ENCODE measurements around the gene IGFBPL1.
A peak's percentile ranks its signal among the peaks of the same experiment; 100 is the strongest.

The IGFBPL1 gene

GRCh38 chr9:38394416-38394815 lies 29.8 kb downstream of the IGFBPL1 start:
- H3K79me1 ChIP-seq (ENCODE audit: low read depth, low read length), result peaks cover 5% of the 10 kb centered on the region
- peaks cover 0 to 3% (median 0%) of the 10 kb centered on the region in 3 experiments for H3K27me3 ChIP-seq (ENCODE audit: control insufficient read depth in 3 of 3, insufficient read depth in 3 of 3, low read depth in 1 of 3, low read length in 3 of 3)
- H3K4ac ChIP-seq (ENCODE audit: low read length), result no peak overlapping the region
- DNase-seq (ENCODE audit: low spot score), result no peak
- no peaks in the 10 kb centered on the region for H3K9me3 ChIP-seq (replicated peaks in 1 of 2; ENCODE audit: control insufficient read depth in 2 of 2, insufficient read depth in 1 of 2, low read depth in 1 of 2, low read length in 2 of 2)
- no peak overlapping the region for H3K27ac ChIP-seq (replicated peaks; ENCODE audit: low read length)
- H4K91ac ChIP-seq (ENCODE audit: low read depth, low read length, poor library complexity), result no peak overlapping the region
- no peak overlapping the region for H2AK5ac ChIP-seq (ENCODE audit: low read depth, low read length)
- H3K36me3 ChIP-seq (replicated peaks in 1 of 2; ENCODE audit: control insufficient read depth in 2 of 2, insufficient read depth in 2 of 2, low read length in 2 of 2), result peaks cover 29 to 47% of the 10 kb centered on the region in 2 donors
- H3K4me1 ChIP-seq (ENCODE audit: control insufficient read depth in 2 of 2, insufficient read depth in 1 of 2, low read depth in 1 of 2, low read length in 2 of 2), result peaks cover 5 to 8% of the 10 kb centered on the region in 2 donors
- no peak overlapping the region for H3K4me3 ChIP-seq (ENCODE audit: low read length in 2 of 2)
- no peak overlapping the region for H3K23ac ChIP-seq (ENCODE audit: low read depth, low read length, poor library complexity)
- no peak overlapping the region for H3K14ac ChIP-seq (ENCODE audit: low read length)
- H2BK120ac ChIP-seq (ENCODE audit: low read depth, low read length), result no peak overlapping the region
- no peak overlapping the region for H3K18ac ChIP-seq (ENCODE audit: low read length)
- H4K8ac ChIP-seq (ENCODE audit: low read depth, low read length), result no peak overlapping the region
- H3K9ac ChIP-seq (ENCODE audit: low read depth, low read length, poor library complexity), result no peak overlapping the region
- no CpG with 5 or more reads among the region's 9 CpGs for WGBS, 2 donors (ENCODE audit: extremely low coverage in 2 of 2, insufficient read length in 2 of 2, insufficient replicate concordance in 1 of 2)
- H2BK15ac ChIP-seq (ENCODE audit: low read length), result no peak overlapping the region
- H3K4me2 ChIP-seq (ENCODE audit: insufficient read depth, low read length, poor library complexity, severe bottlenecking), result no peak overlapping the region
- no peak overlapping the region for H2BK12ac ChIP-seq (ENCODE audit: low read length)
- no peak overlapping the region for H2AFZ ChIP-seq (ENCODE audit: low read length)
- H2BK5ac ChIP-seq (ENCODE audit: low read length), result no peak overlapping the region

GRCh38 chr9:38393128-38393796 lies 31.0 kb downstream of the IGFBPL1 start:
- no peak overlapping the region for H2BK120ac ChIP-seq (ENCODE audit: low read depth, low read length)
- no peak overlapping the region for H3K27ac ChIP-seq (replicated peaks; ENCODE audit: low read length)
- no peak overlapping the region for H4K91ac ChIP-seq (ENCODE audit: low read depth, low read length, poor library complexity)
- H3K14ac ChIP-seq (ENCODE audit: low read length), result peak overlapping the region; percentile 92
- no peak for DNase-seq (ENCODE audit: low spot score)
- H2AFZ ChIP-seq (ENCODE audit: low read length), result peak overlapping the region; percentile 90
- no peak overlapping the region for H3K23ac ChIP-seq (ENCODE audit: low read depth, low read length, poor library complexity)
- peak overlapping the region; percentile 64 for H2AK5ac ChIP-seq (ENCODE audit: low read depth, low read length)
- H4K8ac ChIP-seq (ENCODE audit: low read depth, low read length), result no peak overlapping the region
- H3K4me1 ChIP-seq (ENCODE audit: control insufficient read depth in 2 of 2, insufficient read depth in 1 of 2, low read depth in 1 of 2, low read length in 2 of 2), result peaks cover 5 to 14% of the 10 kb centered on the region in 2 donors
- H3K4me3 ChIP-seq (ENCODE audit: low read length in 2 of 2), result peak overlapping the region; percentile 68 to 88
- peak overlapping the region; percentile 99 for H3K18ac ChIP-seq (ENCODE audit: low read length)
- no peak overlapping the region for H3K4ac ChIP-seq (ENCODE audit: low read length)
- peak overlapping the region; percentile 66 for H2BK15ac ChIP-seq (ENCODE audit: low read length)
- no CpG with 5 or more reads among the region's 9 CpGs for WGBS, 2 donors (ENCODE audit: extremely low coverage in 2 of 2, insufficient read length in 2 of 2, insufficient replicate concordance in 1 of 2)
- peak overlapping the region; percentile 76 for H2BK12ac ChIP-seq (ENCODE audit: low read length)
- no peaks in the 10 kb centered on the region for H3K9me3 ChIP-seq (replicated peaks in 1 of 2; ENCODE audit: control insufficient read depth in 2 of 2, insufficient read depth in 1 of 2, low read depth in 1 of 2, low read length in 2 of 2)
- H3K79me1 ChIP-seq (ENCODE audit: low read depth, low read length), result peaks cover 5% of the 10 kb centered on the region
- peaks cover 0 to 3% (median 3%) of the 10 kb centered on the region in 3 experiments for H3K27me3 ChIP-seq (ENCODE audit: control insufficient read depth in 3 of 3, insufficient read depth in 3 of 3, low read depth in 1 of 3, low read length in 3 of 3)
- H3K36me3 ChIP-seq (replicated peaks in 1 of 2; ENCODE audit: control insufficient read depth in 2 of 2, insufficient read depth in 2 of 2, low read length in 2 of 2), result peaks cover 25 to 38% of the 10 kb centered on the region in 2 donors
- H2BK5ac ChIP-seq (ENCODE audit: low read length), result peak overlapping the region; percentile 90
- H3K9ac ChIP-seq (ENCODE audit: low read depth, low read length, poor library complexity), result peak overlapping the region; percentile 84
- H3K4me2 ChIP-seq (ENCODE audit: insufficient read depth, low read length, poor library complexity, severe bottlenecking), result peak overlapping the region; percentile 99

GRCh38 chr9:38392235-38393127 lies 31.8 kb downstream of the IGFBPL1 start, which contains the start of gene ALDH1B1:
Gene ALDH1B1 (plus strand): TSS chr9:38392702. CDS start chr9:38395749, 3,047 bp downstream.
- Histone ChIP-seq H3K4ac (ENCODE audit: low read length) (no peak within 1 kb of the TSS), H3K14ac (ENCODE audit: low read length) (peak within 1 kb of the TSS; percentile 92), H2AFZ (ENCODE audit: low read length) (peak within 1 kb of the TSS; percentile 90), H2BK120ac (ENCODE audit: low read depth, low read length) (no peak within 1 kb of the TSS), H3K4me2 (ENCODE audit: insufficient read depth, low read length, poor library complexity, severe bottlenecking) (peak within 1 kb of the TSS; percentile 99), H3K4me1 (ENCODE audit: control insufficient read depth in 2 of 2, insufficient read depth in 1 of 2, low read depth in 1 of 2, low read length in 2 of 2) (peaks cover 5 to 14% of the 10 kb centered on the region in 2 donors), H3K79me1 (ENCODE audit: low read depth, low read length) (peaks cover 5% of the 10 kb centered on the region), H2BK12ac (ENCODE audit: low read length) (peak within 1 kb of the TSS; percentile 76), H3K27me3 (ENCODE audit: control insufficient read depth in 3 of 3, insufficient read depth in 3 of 3, low read depth in 1 of 3, low read length in 3 of 3) (peaks cover 0 to 3% (median 3%) of the 10 kb centered on the region in 3 experiments), H4K8ac (ENCODE audit: low read depth, low read length) (no peak within 1 kb of the TSS), H2AK5ac (ENCODE audit: low read depth, low read length) (peak within 1 kb of the TSS; percentile 64), H3K23ac (ENCODE audit: low read depth, low read length, poor library complexity) (peak within 1 kb of the TSS; percentile 67), H3K27ac (replicated peaks; ENCODE audit: low read length) (peak within 1 kb of the TSS; percentile 52), H3K18ac (ENCODE audit: low read length) (peak within 1 kb of the TSS; percentile 99), H3K9me3 (replicated peaks in 1 of 2; ENCODE audit: control insufficient read depth in 2 of 2, insufficient read depth in 1 of 2, low read depth in 1 of 2, low read length in 2 of 2) (no peaks in the 10 kb centered on the region), H2BK15ac (ENCODE audit: low read length) (peak within 1 kb of the TSS; percentile 72), H3K4me3 (ENCODE audit: low read length in 2 of 2) (peak within 1 kb of the TSS; percentile 68 to 88), H4K91ac (ENCODE audit: low read depth, low read length, poor library complexity) (no peak within 1 kb of the TSS), H3K9ac (ENCODE audit: low read depth, low read length, poor library complexity) (peak within 1 kb of the TSS; percentile 84), H2BK5ac (ENCODE audit: low read length) (peak within 1 kb of the TSS; percentile 90), H3K36me3 (replicated peaks in 1 of 2; ENCODE audit: control insufficient read depth in 2 of 2, insufficient read depth in 2 of 2, low read length in 2 of 2) (peaks cover 20 to 31% of the 10 kb centered on the region in 2 donors)
- WGBS, 2 donors (ENCODE audit: extremely low coverage in 2 of 2, insufficient read length in 2 of 2, insufficient replicate concordance in 1 of 2), result no CpG with 5 or more reads among the region's 58 CpGs
- DNase-seq (ENCODE audit: low spot score), result peak; percentile 79
